ENCODE data around the gene CASK.

- TF ChIP-seq CTCF (IDR thresholded peaks at IDR 0.05) (no peak), POLR2A (IDR thresholded peaks at IDR 0.05) (no peak)
These were observed 47.1 kb upstream of the CASK start for GRCh38 chrX:41970419-41970818.

All from adrenal gland (tissue), 5 donors.